C4-2B (cell line): ENCODE data around the gene NANOS3.

Source experiments
- CTCF ChIP-seq: fragments of 450-650 bp; conservative IDR thresholded peaks from 2 replicates; pipeline ENCODE4 v1.5.1; 2017; ENCODE audit warnings: mild to moderate bottlenecking
- ZFX ChIP-seq: fragments of 450-650 bp; IDR thresholded peaks from 2 replicates; pipeline ENCODE4 v1.6.1; 2017

GRCh38 chr19:13830741-13831536 lies 46.0 kb upstream of the NANOS3 start:
- no peak for TF ChIP-seq CTCF
- TF ChIP-seq ZFX: no peak
